ENCODE data around the gene HNRNPA3. TPM values are rescaled to one million over a fixed set of nuclear protein-coding genes. Genes with fewer than 3 reads are reported as not detected.

Gene HNRNPA3
- total and polyA plus RNA-seq, 2 donors (not counting 1 experiment from before 2014, with no cell fraction given): 45.1 to 200 TPM

- Histone ChIP-seq H3K4me1 (ENCODE audit: control insufficient read depth in 2 of 2, insufficient read depth in 2 of 2, low read length in 2 of 2) (peaks cover 26 to 28% of the 10 kb centered on the region in 2 donors), H3K27ac (ENCODE audit: low read length in 2 of 2) (no peak overlapping the region), H3K79me2 (ENCODE audit: control insufficient read depth, insufficient read depth, low read length) (peaks cover 100% of the 10 kb centered on the region), H3K9ac (ENCODE audit: low read length) (no peak overlapping the region), H3K9me3 (ENCODE audit: control extremely low read depth in 1 of 3, control insufficient read depth in 2 of 3, insufficient read depth in 1 of 3, low read length in 2 of 3) (no peaks in the 10 kb centered on the region), H3K4me3 (ENCODE audit: control extremely low read depth in 1 of 5, extremely low read depth in 1 of 5, insufficient read depth in 1 of 5, low read depth in 2 of 5, low read length in 4 of 5) (no peak overlapping the region), H3K4me2 (replicated peaks; ENCODE audit: low read depth, low read length, poor library complexity, severe bottlenecking) (no peak overlapping the region), H4K20me1 (ENCODE audit: control insufficient read depth, insufficient read depth, low read length, poor library complexity, severe bottlenecking) (peaks cover 92% of the 10 kb centered on the region), H3K27me3 (replicated peaks in 1 of 4; ENCODE audit: control extremely low read depth in 1 of 4, control insufficient read depth in 3 of 4, insufficient read depth in 4 of 4, low read length in 3 of 4) (no peaks in the 10 kb centered on the region), H3K36me3 (replicated peaks in 1 of 2; ENCODE audit: control extremely low read depth in 1 of 2, control insufficient read depth in 1 of 2, extremely low read depth in 1 of 2, insufficient read depth in 2 of 2, low read length in 1 of 2) (peaks cover 0 to 16% of the 10 kb centered on the region in 2 experiments), H2AFZ (ENCODE audit: insufficient read depth, low read depth, low read length, poor library complexity, severe bottlenecking) (no peak overlapping the region)
- DNase-seq (no peak), ATAC-seq (ENCODE audit: low read depth) (no peak)
- Mint-ChIP-seq H3K9me3 (ENCODE audit: insufficient read depth) (no peaks in the 10 kb centered on the region), H3K4me1 (peaks cover 72% of the 10 kb centered on the region), H3K4me3 (no peak overlapping the region), H3K27me3 (no peaks in the 10 kb centered on the region), H3K27ac (no peak overlapping the region)
- TF ChIP-seq CTCF (IDR thresholded peaks at IDR 0.05) (no peak), EZH2 (IDR thresholded peaks at IDR 0.05; ENCODE audit: borderline replicate concordance, insufficient read depth, low read depth, low read length, poor library complexity, severe bottlenecking) (no peak)
- POLR2A ChIA-PET: no interaction called here
- CTCF ChIA-PET: interaction anchor here (0.9 to 1.5 kb wide), 2 partner anchors 13 to 86 kb away, joined by 3 to 5 read pairs; no protein-coding TSS in a partner anchor
- intact Hi-C loops (cut with micrococcal nuclease): no loop called here
- 96% methylated on average over 5 of the region's 5 CpGs for WGBS (ENCODE audit: insufficient coverage)
Observed at GRCh38 chr2:177250461-177250860, 37.9 kb downstream of the HNRNPA3 start.

GRCh38 chr2:177251165-177251542 is 38.6 kb downstream of the HNRNPA3 start:
- Mint-ChIP-seq H3K4me3 (no peak overlapping the region), H3K27ac (no peak overlapping the region), H3K4me1 (peaks cover 72% of the 10 kb centered on the region), H3K9me3 (ENCODE audit: insufficient read depth) (no peaks in the 10 kb centered on the region), H3K27me3 (no peaks in the 10 kb centered on the region)
- H3K4me3 ChIP-seq (ENCODE audit: control extremely low read depth in 1 of 5, extremely low read depth in 1 of 5, insufficient read depth in 1 of 5, low read depth in 2 of 5, low read length in 4 of 5): no peak overlapping the region
- peaks cover 100% of the 10 kb centered on the region for H3K79me2 ChIP-seq (ENCODE audit: control insufficient read depth, insufficient read depth, low read length)
- TF ChIP-seq EZH2 (IDR thresholded peaks at IDR 0.05; ENCODE audit: borderline replicate concordance, insufficient read depth, low read depth, low read length, poor library complexity, severe bottlenecking) (no peak), CTCF (IDR thresholded peaks at IDR 0.05) (no peak)
- no peak overlapping the region for H3K4me2 ChIP-seq (replicated peaks; ENCODE audit: low read depth, low read length, poor library complexity, severe bottlenecking)
- H3K9me3 ChIP-seq (ENCODE audit: control extremely low read depth in 1 of 3, control insufficient read depth in 2 of 3, insufficient read depth in 1 of 3, low read length in 2 of 3): no peaks in the 10 kb centered on the region
- H3K27me3 ChIP-seq (replicated peaks in 1 of 4; ENCODE audit: control extremely low read depth in 1 of 4, control insufficient read depth in 3 of 4, insufficient read depth in 4 of 4, low read length in 3 of 4): no peaks in the 10 kb centered on the region
- POLR2A ChIA-PET: interaction anchor here (1.1 kb wide), 1 partner anchor 141 kb away, joined by 5 read pairs; the partner anchor contains the start of gene AGPS
- 90% methylated on average over 2 of the region's 3 CpGs for WGBS (ENCODE audit: insufficient coverage)
- no peak overlapping the region for H3K9ac ChIP-seq (ENCODE audit: low read length)
- peaks cover 93% of the 10 kb centered on the region for H4K20me1 ChIP-seq (ENCODE audit: control insufficient read depth, insufficient read depth, low read length, poor library complexity, severe bottlenecking)
- CTCF ChIA-PET: interaction anchor here (0.9 to 1.5 kb wide), 2 partner anchors 12 to 86 kb away, joined by 3 to 5 read pairs; no protein-coding TSS in a partner anchor
- DNase-seq (no peak), ATAC-seq (ENCODE audit: low read depth) (no peak)
- no peak overlapping the region for H3K27ac ChIP-seq (ENCODE audit: low read length in 2 of 2)
- H3K4me1 ChIP-seq (ENCODE audit: control insufficient read depth in 2 of 2, insufficient read depth in 2 of 2, low read length in 2 of 2): peaks cover 29 to 35% of the 10 kb centered on the region in 2 donors
- intact Hi-C loops (cut with micrococcal nuclease): no loop called here
- H3K36me3 ChIP-seq (replicated peaks in 1 of 2; ENCODE audit: control extremely low read depth in 1 of 2, control insufficient read depth in 1 of 2, extremely low read depth in 1 of 2, insufficient read depth in 2 of 2, low read length in 1 of 2): peaks cover 0 to 16% of the 10 kb centered on the region in 2 experiments
- H2AFZ ChIP-seq (ENCODE audit: insufficient read depth, low read depth, low read length, poor library complexity, severe bottlenecking): no peak overlapping the region

Data from B cell (primary cell).